Mesenchymal stem cell (in vitro differentiated cells and primary cell): ENCODE data around the gene CWF19L1.
A peak's percentile ranks its signal among the peaks of the same experiment; 100 is the strongest.

Experiments used
- DNase-seq: peaks from one replicate; pipeline ENCODE4 v3.0.0-alpha.2; 2013
- H2AFZ ChIP-seq: one replicate; pipeline ENCODE4 v1.6.1; 2013; ENCODE audit warnings: low read depth, mild to moderate bottlenecking, control low read depth, inconsistent platforms, low read length, moderate library complexity
- H2AK5ac ChIP-seq: 2 replicates; pipeline ENCODE4 v1.6.1; 2013; ENCODE audit warnings: low read length, moderate library complexity, mild to moderate bottlenecking, inconsistent platforms; ENCODE audit not compliant: severe bottlenecking
- H2BK120ac ChIP-seq: one replicate; pipeline ENCODE4 v1.6.1; 2013; ENCODE audit warnings: low read depth, mild to moderate bottlenecking, inconsistent platforms, low read length, moderate library complexity
- H2BK12ac ChIP-seq, 2 experiments: one replicate each; pipeline ENCODE4 v1.6.1; 2013; ENCODE audit warnings: inconsistent platforms in 2 of 2, low read length in 2 of 2, mild to moderate bottlenecking in 2 of 2, moderate library complexity in 2 of 2, control low read depth in 1 of 2
- H2BK15ac ChIP-seq: one replicate; pipeline ENCODE4 v1.6.1; 2013; ENCODE audit warnings: mild to moderate bottlenecking, low read depth, inconsistent platforms; ENCODE audit not compliant: poor library complexity, severe bottlenecking
- H2BK5ac ChIP-seq: 2 replicates; pipeline ENCODE4 v1.6.1; 2013; ENCODE audit warnings: low read depth, mild to moderate bottlenecking, low read length, control low read depth, inconsistent platforms; ENCODE audit not compliant: poor library complexity, severe bottlenecking
- H3K14ac ChIP-seq, 2 experiments: one replicate each; pipeline ENCODE4 v1.6.1; 2013; ENCODE audit warnings: inconsistent platforms in 2 of 2, low read length in 2 of 2, control low read depth in 1 of 2, mild to moderate bottlenecking in 1 of 2, moderate library complexity in 1 of 2
- H3K18ac ChIP-seq, 2 experiments: one replicate each; pipeline ENCODE4 v1.6.1; 2013; ENCODE audit warnings: inconsistent platforms in 2 of 2, low read length in 2 of 2, control low read depth in 1 of 2, low read depth in 1 of 2, mild to moderate bottlenecking in 1 of 2
- H3K23ac ChIP-seq, 2 experiments: one replicate each; pipeline ENCODE4 v1.6.1; 2013; ENCODE audit warnings: inconsistent platforms in 2 of 2, low read length in 2 of 2, mild to moderate bottlenecking in 2 of 2, moderate library complexity in 2 of 2, control low read depth in 1 of 2
- H3K27ac ChIP-seq: 2 replicates; pipeline ENCODE4 v1.5.1; 2013; ENCODE audit warnings: mild to moderate bottlenecking, moderate library complexity, low read length, control low read depth, inconsistent platforms; ENCODE audit not compliant: poor library complexity, severe bottlenecking
- H3K27me3 ChIP-seq, 2 experiments: 2 replicates each; pipeline versions ENCODE4 v1.6.1 to v1.7.0; 2013; ENCODE audit warnings: low read length in 2 of 2, mild to moderate bottlenecking in 2 of 2, moderate library complexity in 2 of 2, control low read depth in 1 of 2, inconsistent platforms in 1 of 2; ENCODE audit not compliant: control insufficient read depth in 1 of 2, insufficient read depth in 1 of 2
- H3K36me3 ChIP-seq, 2 experiments: 2 replicates each; pipeline versions ENCODE4 v1.6.1 to v1.7.0; 2013; ENCODE audit warnings: low read length in 2 of 2, control low read depth in 1 of 2, inconsistent platforms in 1 of 2, low read depth in 1 of 2, mild to moderate bottlenecking in 1 of 2; ENCODE audit not compliant: insufficient read depth in 2 of 2, control insufficient read depth in 1 of 2
- H3K4ac ChIP-seq, 2 experiments: one replicate each; pipeline ENCODE4 v1.6.1; 2013; ENCODE audit warnings: inconsistent platforms in 2 of 2, low read length in 2 of 2, mild to moderate bottlenecking in 2 of 2, moderate library complexity in 2 of 2, control low read depth in 1 of 2, low read depth in 1 of 2
- H3K4me1 ChIP-seq: 2 replicates; pipeline ENCODE4 v1.6.1; 2013; ENCODE audit warnings: low read depth, low read length, control low read depth; ENCODE audit not compliant: control insufficient read depth, insufficient read depth
- H3K4me2 ChIP-seq: 2 replicates; pipeline ENCODE4 v1.6.1; 2013; ENCODE audit warnings: low read length, mild to moderate bottlenecking, inconsistent platforms; ENCODE audit not compliant: poor library complexity, severe bottlenecking
- H3K4me3 ChIP-seq, 2 experiments: 2 replicates each; pipeline versions ENCODE4 v1.5.1 to v1.7.0; 2013; ENCODE audit warnings: low read length in 2 of 2, mild to moderate bottlenecking in 2 of 2, control low read depth in 1 of 2, low read depth in 1 of 2; ENCODE audit not compliant: insufficient read depth in 1 of 2
- H3K79me1 ChIP-seq: replicated peaks from 2 replicates; pipeline ENCODE4 v1.6.1; 2013; ENCODE audit warnings: mild to moderate bottlenecking, control low read depth, low read length, inconsistent platforms; ENCODE audit not compliant: poor library complexity, severe bottlenecking
- H3K9ac ChIP-seq: 2 replicates; pipeline ENCODE4 v1.7.0; 2013; ENCODE audit warnings: mild to moderate bottlenecking, low read length, moderate library complexity
- H3K9me3 ChIP-seq: 2 replicates; pipeline ENCODE4 v1.7.0; 2013; ENCODE audit warnings: mild to moderate bottlenecking, low read length; ENCODE audit not compliant: control insufficient read depth
- H4K8ac ChIP-seq: one replicate; pipeline ENCODE4 v1.6.1; 2013; ENCODE audit warnings: inconsistent platforms, mild to moderate bottlenecking, low read length, moderate library complexity
- H4K91ac ChIP-seq: one replicate; pipeline ENCODE4 v1.6.1; 2013; ENCODE audit warnings: mild to moderate bottlenecking, low read length, inconsistent platforms
- WGBS: methylation state at CpG from one replicate; pipeline ENCODE4 v1.1.7; 2013; ENCODE audit warnings: mixed read lengths; 5-methylcytosine and 5-hydroxymethylcytosine counted together

The CWF19L1 gene

DNA sequence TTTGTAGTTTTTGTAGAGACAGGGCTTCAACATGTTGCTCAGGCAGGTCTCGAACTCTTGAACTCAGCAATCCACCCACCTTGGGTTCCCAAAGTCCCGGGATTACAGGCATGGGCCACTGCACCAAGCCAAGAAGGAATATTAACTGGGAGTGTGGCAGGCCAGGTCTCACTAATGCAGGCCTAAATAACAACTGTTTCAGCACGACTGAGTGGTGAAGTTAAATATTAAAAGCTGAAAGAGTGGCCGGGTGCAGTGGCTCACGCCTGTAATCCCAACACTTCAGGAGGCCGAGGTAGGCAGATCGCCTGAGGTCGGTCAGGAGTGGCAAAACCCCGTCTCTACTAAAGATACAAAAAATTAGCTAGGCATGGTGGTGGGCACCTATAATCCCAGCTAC is 59.2 kb downstream of the CWF19L1 start:
- H4K91ac ChIP-seq = no peak overlapping the region
- H3K27me3 ChIP-seq = no peaks in the 10 kb centered on the region
- peak overlapping the region; percentile 85 for H3K27ac ChIP-seq
- no peak overlapping the region for H3K14ac ChIP-seq
- peaks cover 3% of the 10 kb centered on the region for H3K79me1 ChIP-seq
- H3K4ac ChIP-seq = no peak overlapping the region
- no peaks in the 10 kb centered on the region for H3K9me3 ChIP-seq
- H2AK5ac ChIP-seq = no peak overlapping the region
- H2BK120ac ChIP-seq = no peak overlapping the region
- peak overlapping the region; percentile 24 for H2BK5ac ChIP-seq
- WGBS = 96% methylated on average over 9 of the region's 9 CpGs
- H3K4me3 ChIP-seq = no peak overlapping the region
- no peak overlapping the region for H4K8ac ChIP-seq
- H2BK15ac ChIP-seq = no peak overlapping the region
- no peak overlapping the region for H2BK12ac ChIP-seq
- H3K23ac ChIP-seq = no peak overlapping the region
- no peak overlapping the region for H3K18ac ChIP-seq
- H3K4me2 ChIP-seq = no peak overlapping the region
- peaks cover 6% of the 10 kb centered on the region for H3K4me1 ChIP-seq
- H2AFZ ChIP-seq = no peak overlapping the region
- H3K9ac ChIP-seq = no peak overlapping the region
- H3K36me3 ChIP-seq = peaks cover 5 to 81% of the 10 kb centered on the region in 2 experiments
- DNase-seq = no peak

DNA sequence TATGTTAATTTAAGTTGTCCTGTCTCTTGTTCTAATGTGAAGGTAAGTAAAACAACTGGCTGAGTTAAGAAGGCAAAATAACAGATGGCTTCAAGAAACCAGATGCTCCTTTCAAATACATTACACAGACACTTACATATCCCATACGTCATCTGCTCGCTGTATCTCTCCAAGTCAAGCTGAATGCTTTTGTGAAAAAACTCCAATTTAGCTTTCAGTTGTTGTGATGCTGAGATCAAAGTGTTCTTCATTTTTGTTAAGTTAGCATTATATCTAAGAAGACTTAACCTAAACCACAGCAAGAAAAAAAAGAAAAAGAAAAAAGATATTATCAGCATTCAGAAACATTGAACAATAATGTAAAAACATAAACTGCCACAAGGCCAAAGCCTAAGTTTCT is 63.1 kb downstream of the CWF19L1 start:
- Histone ChIP-seq H2BK12ac (no peak overlapping the region), H3K9me3 (no peaks in the 10 kb centered on the region), H2AFZ (no peak overlapping the region), H3K4me2 (no peak overlapping the region), H3K18ac (no peak overlapping the region), H3K27ac (no peak overlapping the region), H3K27me3 (no peaks in the 10 kb centered on the region), H4K91ac (no peak overlapping the region), H4K8ac (no peak overlapping the region), H3K9ac (no peak overlapping the region), H3K79me1 (peaks cover 8% of the 10 kb centered on the region), H3K4me3 (no peak overlapping the region), H2BK15ac (no peak overlapping the region), H2BK120ac (no peak overlapping the region), H2AK5ac (no peak overlapping the region), H3K4me1 (peaks cover 4% of the 10 kb centered on the region), H3K14ac (no peak overlapping the region), H3K36me3 (peaks cover 3 to 90% of the 10 kb centered on the region in 2 experiments), H3K4ac (no peak overlapping the region), H3K23ac (no peak overlapping the region), H2BK5ac (no peak overlapping the region)
- DNase-seq = no peak
- no CpG with 5 or more reads among the region's 2 CpGs for WGBS

DNA sequence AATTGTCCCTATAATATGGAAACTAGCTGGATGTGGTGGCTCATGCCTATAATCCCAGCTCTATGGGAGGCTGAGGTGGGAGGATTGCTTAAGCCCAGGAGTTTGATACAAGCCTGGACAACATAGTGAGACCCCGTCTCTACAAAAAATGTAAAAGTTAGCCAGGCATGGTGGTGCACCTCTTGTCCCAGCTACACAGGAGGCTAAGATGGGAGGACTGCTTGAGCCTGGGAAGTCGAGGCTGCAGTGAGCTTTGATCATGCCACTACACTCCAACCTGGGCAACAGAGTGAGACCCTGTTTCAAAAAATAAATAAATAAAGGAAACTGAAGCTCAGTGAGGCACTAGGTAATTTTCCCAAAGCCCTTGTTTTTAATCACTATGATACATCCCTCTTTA is 65.9 kb downstream of the CWF19L1 start:
- 87% methylated on average over 2 of the region's 2 CpGs for WGBS
- H3K14ac ChIP-seq = no peak overlapping the region
- H2AFZ ChIP-seq = no peak overlapping the region
- no peak overlapping the region for H2AK5ac ChIP-seq
- peaks cover 15% of the 10 kb centered on the region for H3K79me1 ChIP-seq
- H2BK15ac ChIP-seq = no peak overlapping the region
- no peak overlapping the region for H3K9ac ChIP-seq
- H2BK120ac ChIP-seq = no peak overlapping the region
- no peak overlapping the region for H3K4ac ChIP-seq
- no peak overlapping the region for H2BK12ac ChIP-seq
- peaks cover 3 to 94% of the 10 kb centered on the region in 2 experiments for H3K36me3 ChIP-seq
- H3K4me1 ChIP-seq = no peaks in the 10 kb centered on the region
- no peak overlapping the region for H3K4me2 ChIP-seq
- H3K18ac ChIP-seq = no peak overlapping the region
- H3K23ac ChIP-seq = no peak overlapping the region
- H3K27me3 ChIP-seq = no peaks in the 10 kb centered on the region
- H3K4me3 ChIP-seq = no peak overlapping the region
- no peak overlapping the region for H4K8ac ChIP-seq
- DNase-seq = no peak
- no peaks in the 10 kb centered on the region for H3K9me3 ChIP-seq
- H3K27ac ChIP-seq = no peak overlapping the region
- H2BK5ac ChIP-seq = no peak overlapping the region
- no peak overlapping the region for H4K91ac ChIP-seq

DNA sequence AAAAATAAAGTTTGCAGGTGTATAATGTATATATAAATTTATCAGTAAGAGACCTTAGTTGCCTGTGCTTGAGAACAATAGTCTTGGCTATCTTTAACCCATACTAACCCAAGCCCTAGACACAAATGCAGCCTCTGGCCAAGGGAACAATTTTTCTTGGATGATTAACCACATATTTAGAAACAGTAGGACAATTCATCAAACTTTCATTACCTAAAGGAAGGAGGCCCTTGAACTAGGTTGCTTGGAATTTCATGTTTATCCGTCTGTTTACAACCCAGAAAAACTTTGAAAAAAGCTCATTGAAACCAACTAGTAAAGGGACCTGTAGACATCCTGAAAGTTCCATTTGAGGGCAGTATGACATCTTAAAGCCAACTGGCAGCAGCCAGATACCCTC is 72.7 kb downstream of the CWF19L1 start:
- H3K4me2 ChIP-seq = no peak overlapping the region
- H3K9ac ChIP-seq = no peak overlapping the region
- H2BK5ac ChIP-seq = no peak overlapping the region
- no peak overlapping the region for H2BK15ac ChIP-seq
- no peak overlapping the region for H2BK120ac ChIP-seq
- H3K4me3 ChIP-seq = no peak overlapping the region
- H3K4ac ChIP-seq = no peak overlapping the region
- H2BK12ac ChIP-seq = no peak overlapping the region
- DNase-seq = no peak
- WGBS = 67% methylated on average over 1 of the region's 1 CpG
- H3K9me3 ChIP-seq = no peaks in the 10 kb centered on the region
- H3K27ac ChIP-seq = no peak overlapping the region
- H3K79me1 ChIP-seq = peaks cover 11% of the 10 kb centered on the region
- no peak overlapping the region for H3K14ac ChIP-seq
- no peak overlapping the region for H4K8ac ChIP-seq
- no peak overlapping the region for H2AFZ ChIP-seq
- H3K27me3 ChIP-seq = no peaks in the 10 kb centered on the region
- no peak overlapping the region for H3K18ac ChIP-seq
- H3K4me1 ChIP-seq = no peaks in the 10 kb centered on the region
- H4K91ac ChIP-seq = no peak overlapping the region
- no peak overlapping the region for H3K23ac ChIP-seq
- H3K36me3 ChIP-seq = peaks cover 12 to 85% of the 10 kb centered on the region in 2 experiments
- no peak overlapping the region for H2AK5ac ChIP-seq
